ENCODE results near the gene ZNF423.

ZNF423 gene

DNA sequence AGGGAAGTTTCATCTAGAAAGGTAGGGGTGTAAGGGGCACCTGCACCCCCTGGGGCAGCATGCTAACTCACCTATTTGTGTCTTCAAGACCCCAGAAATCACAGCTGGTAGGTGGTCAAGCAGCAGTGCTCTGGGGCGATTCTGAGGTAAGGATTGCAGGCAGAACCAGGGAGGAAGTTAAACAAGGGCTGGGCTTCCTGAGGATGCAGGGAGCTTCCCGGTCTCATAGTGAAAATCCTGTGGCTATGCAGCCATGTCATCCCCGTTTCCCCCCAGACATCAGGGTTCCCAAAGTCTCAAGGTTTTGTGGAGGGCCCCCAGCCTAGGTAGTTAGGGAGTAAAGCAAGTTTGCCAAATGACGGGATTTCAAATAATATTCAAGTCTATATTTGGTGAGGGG, 403.8 kb downstream of the ZNF423 start:
- H3K36me3 ChIP-seq (ENCODE audit: control insufficient read depth, insufficient read depth, low read length): no peaks in the 10 kb centered on the region

DNA sequence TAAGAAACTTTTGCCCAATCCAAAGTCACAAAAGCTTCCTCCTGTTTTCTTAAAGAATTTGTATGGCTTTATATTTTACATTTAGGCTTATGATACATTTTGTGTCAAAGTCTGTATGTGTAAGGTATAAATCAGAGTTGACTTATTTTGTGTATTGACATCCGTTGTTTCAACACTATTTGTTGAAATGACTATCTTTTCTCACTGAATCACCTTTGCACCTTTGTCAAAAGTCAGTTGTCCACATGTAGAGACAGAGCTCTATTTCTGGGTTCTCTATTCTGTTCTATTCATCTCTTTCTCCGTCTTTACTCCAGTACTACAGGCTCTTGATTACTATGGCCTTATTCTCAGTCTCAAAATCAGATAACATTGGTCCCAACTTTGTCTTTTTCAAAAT, 409.1 kb downstream of the ZNF423 start:
- no peak overlapping the region for H3K4me3 ChIP-seq (ENCODE audit: low read depth, low read length)
- H3K27me3 ChIP-seq (ENCODE audit: control insufficient read depth, insufficient read depth, low read length): no peaks in the 10 kb centered on the region
- peaks cover 23% of the 10 kb centered on the region for H3K4me1 ChIP-seq (ENCODE audit: control insufficient read depth, insufficient read depth, low read length)
- H3K27ac ChIP-seq (ENCODE audit: low read depth, low read length): no peak overlapping the region
- H3K9ac ChIP-seq (ENCODE audit: low read depth, low read length): no peak overlapping the region
- H3K36me3 ChIP-seq (ENCODE audit: control insufficient read depth, insufficient read depth, low read length): no peaks in the 10 kb centered on the region
- H3K9me3 ChIP-seq (ENCODE audit: control insufficient read depth, insufficient read depth, low read length): no peaks in the 10 kb centered on the region

More for the DNA sequence above, 403.8 kb downstream of the ZNF423 start:
- Histone ChIP-seq H3K27ac (ENCODE audit: low read depth, low read length) (no peak overlapping the region), H3K4me1 (ENCODE audit: control insufficient read depth, insufficient read depth, low read length) (peaks cover 13% of the 10 kb centered on the region), H3K9ac (ENCODE audit: low read depth, low read length) (no peak overlapping the region), H3K4me3 (ENCODE audit: low read depth, low read length) (no peak overlapping the region), H3K9me3 (ENCODE audit: control insufficient read depth, insufficient read depth, low read length) (no peaks in the 10 kb centered on the region), H3K27me3 (ENCODE audit: control insufficient read depth, insufficient read depth, low read length) (no peaks in the 10 kb centered on the region; the same call in 1 of the 2 replicates)

DNA sequence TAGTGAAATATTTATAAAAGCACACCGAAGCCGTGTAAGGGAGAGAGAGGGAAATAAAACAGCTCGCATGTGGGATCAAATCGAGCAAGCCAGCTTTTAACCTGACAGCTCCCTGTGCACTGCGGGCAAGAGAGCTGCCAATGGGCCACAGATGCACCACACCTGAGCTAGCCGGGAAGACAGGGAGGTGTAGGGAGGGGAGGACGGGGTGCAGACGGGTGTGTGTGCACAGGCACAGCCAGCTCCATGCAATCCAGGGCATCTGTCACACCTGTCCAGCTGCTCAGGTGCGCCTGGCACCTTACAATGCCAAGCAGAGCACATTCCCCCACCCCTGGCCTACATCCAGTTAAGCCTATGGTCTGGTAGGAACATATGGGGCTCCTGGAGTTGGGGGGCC, 412.3 kb downstream of the ZNF423 start:
- Histone ChIP-seq H3K9me3 (ENCODE audit: control insufficient read depth, insufficient read depth, low read length) (no peaks in the 10 kb centered on the region), H3K4me1 (ENCODE audit: control insufficient read depth, insufficient read depth, low read length) (peaks cover 35% of the 10 kb centered on the region), H3K36me3 (ENCODE audit: control insufficient read depth, insufficient read depth, low read length) (no peaks in the 10 kb centered on the region), H3K27me3 (ENCODE audit: control insufficient read depth, insufficient read depth, low read length) (no peaks in the 10 kb centered on the region), H3K27ac (ENCODE audit: low read depth, low read length) (no peak overlapping the region), H3K9ac (ENCODE audit: low read depth, low read length) (no peak overlapping the region), H3K4me3 (ENCODE audit: low read depth, low read length) (no peak overlapping the region)

DNA sequence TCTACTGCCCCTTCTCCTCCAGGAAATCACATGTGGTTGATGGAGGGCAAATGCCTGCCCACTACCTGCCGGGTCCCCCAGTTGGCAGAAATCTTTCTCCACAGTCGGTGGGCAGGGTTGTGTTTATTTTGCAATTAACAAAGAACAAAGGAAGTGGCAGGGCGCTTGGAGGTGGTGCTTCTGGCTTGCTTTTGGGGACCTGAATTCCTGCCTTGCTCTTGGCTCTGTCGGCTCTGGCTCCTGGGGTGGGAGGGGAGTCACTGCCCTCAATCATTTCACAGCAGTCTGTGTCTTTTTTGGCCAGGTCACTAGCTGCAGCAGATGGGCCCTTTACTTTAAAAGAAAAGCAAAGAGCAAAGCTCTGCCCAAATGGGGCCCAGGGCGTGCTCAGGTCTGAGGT, 413.1 kb downstream of the ZNF423 start:
- peaks cover 35% of the 10 kb centered on the region for H3K4me1 ChIP-seq (ENCODE audit: control insufficient read depth, insufficient read depth, low read length)
- no peaks in the 10 kb centered on the region for H3K36me3 ChIP-seq (ENCODE audit: control insufficient read depth, insufficient read depth, low read length)
- no peak overlapping the region for H3K9ac ChIP-seq (ENCODE audit: low read depth, low read length)
- no peaks in the 10 kb centered on the region for H3K27me3 ChIP-seq (ENCODE audit: control insufficient read depth, insufficient read depth, low read length)
- H3K9me3 ChIP-seq (ENCODE audit: control insufficient read depth, insufficient read depth, low read length): no peaks in the 10 kb centered on the region
- no peak overlapping the region for H3K4me3 ChIP-seq (ENCODE audit: low read depth, low read length)
- H3K27ac ChIP-seq (ENCODE audit: low read depth, low read length): no peak overlapping the region

DNA sequence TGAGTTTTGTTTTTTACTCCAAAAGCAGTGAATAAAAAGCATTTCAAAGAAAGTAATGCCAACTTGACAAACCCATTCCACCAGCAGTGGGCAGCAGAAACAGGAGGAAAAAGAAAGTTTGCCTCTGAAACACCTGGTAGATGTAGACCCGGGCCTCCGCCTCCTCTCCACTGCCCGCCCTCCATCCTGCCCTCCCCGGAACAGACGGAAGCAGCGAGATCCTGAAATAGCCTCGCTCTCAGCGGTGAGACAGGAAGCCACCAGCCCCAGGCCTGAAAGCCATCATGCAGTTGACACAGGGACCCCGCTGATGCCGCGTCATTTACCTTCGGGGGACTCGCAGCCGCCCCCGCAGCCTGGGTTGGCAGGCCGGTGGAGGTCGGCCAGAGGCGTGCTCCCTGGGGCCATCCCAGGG, 414.5 kb downstream of the ZNF423 start:
- Histone ChIP-seq H3K4me3 (ENCODE audit: low read depth, low read length) (no peak overlapping the region), H3K27ac (ENCODE audit: low read depth, low read length) (no peak overlapping the region), H3K9ac (ENCODE audit: low read depth, low read length) (no peak overlapping the region), H3K27me3 (ENCODE audit: control insufficient read depth, insufficient read depth, low read length) (no peaks in the 10 kb centered on the region), H3K36me3 (ENCODE audit: control insufficient read depth, insufficient read depth, low read length) (no peaks in the 10 kb centered on the region), H3K4me1 (ENCODE audit: control insufficient read depth, insufficient read depth, low read length) (peaks cover 35% of the 10 kb centered on the region), H3K9me3 (ENCODE audit: control insufficient read depth, insufficient read depth, low read length) (no peaks in the 10 kb centered on the region)

DNA sequence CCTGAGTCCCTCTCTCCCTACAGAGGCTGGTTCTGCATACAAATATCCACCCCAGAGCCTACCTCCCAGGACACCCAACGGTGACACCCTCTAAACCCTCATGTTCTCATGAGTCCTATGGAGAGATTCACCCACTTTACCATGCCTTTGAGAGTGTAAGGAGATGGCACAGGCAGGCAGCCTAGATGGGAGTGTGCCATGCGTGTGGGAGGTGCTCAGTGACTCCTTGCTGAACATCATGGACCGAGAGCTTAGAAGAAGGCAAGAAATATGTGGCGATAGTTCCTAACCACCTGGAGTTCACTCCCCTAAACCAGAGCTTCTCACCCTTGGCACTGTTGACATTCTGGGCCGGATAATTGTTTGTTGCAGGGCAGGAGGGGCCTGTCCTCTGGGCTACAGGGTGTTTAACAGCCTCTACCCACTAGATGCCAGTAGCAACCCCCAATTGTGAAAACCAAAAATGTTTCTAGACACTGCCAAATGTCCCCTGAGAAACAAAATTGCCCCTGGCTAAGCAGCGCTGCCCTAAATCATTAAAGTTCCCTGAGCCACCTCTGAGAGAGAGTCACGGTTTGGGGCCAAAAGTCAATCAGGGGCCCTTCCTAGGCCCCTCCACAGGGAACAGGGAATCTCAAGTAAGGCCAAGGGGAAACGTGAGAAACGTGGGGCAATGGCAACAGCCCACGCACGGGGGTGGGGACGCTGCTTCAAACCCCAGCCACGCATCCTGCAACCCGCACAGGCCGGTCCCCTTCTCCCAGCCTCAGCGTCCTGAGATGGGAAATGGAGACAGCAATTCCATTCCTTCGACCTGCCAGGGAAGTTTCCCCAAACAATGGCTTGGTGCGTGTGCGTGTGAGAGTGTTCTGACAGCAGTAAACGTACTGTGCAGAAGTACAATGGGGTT, 415.5 kb downstream of the ZNF423 start:
- Histone ChIP-seq H3K27me3 (ENCODE audit: control insufficient read depth, insufficient read depth, low read length) (no peaks in the 10 kb centered on the region), H3K4me1 (ENCODE audit: control insufficient read depth, insufficient read depth, low read length) (peaks cover 32% of the 10 kb centered on the region), H3K36me3 (ENCODE audit: control insufficient read depth, insufficient read depth, low read length) (no peaks in the 10 kb centered on the region), H3K27ac (ENCODE audit: low read depth, low read length) (no peak overlapping the region), H3K4me3 (ENCODE audit: low read depth, low read length) (no peak overlapping the region), H3K9ac (ENCODE audit: low read depth, low read length) (no peak overlapping the region), H3K9me3 (ENCODE audit: control insufficient read depth, insufficient read depth, low read length) (no peaks in the 10 kb centered on the region)

DNA sequence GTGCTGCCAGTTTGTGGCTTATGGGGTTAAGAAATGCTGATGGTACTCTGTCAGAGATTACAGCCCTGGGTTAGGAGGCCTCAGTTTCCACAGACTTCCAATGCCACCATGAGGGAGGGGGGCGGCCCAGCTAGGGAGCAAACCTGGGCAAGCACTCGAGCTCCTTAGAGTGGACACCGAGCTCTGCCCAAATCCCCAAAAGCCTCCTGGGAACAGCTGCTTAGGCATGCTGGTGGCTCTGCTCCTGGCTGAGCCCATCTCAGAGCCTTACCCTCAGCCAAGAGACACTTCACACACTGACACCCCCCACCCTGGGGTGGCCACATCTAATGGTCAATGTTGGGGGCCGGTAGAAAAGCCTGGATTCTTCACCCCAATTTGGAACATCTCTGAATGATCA, 416.2 kb downstream of the ZNF423 start:
- Histone ChIP-seq H3K36me3 (ENCODE audit: control insufficient read depth, insufficient read depth, low read length) (no peaks in the 10 kb centered on the region), H3K4me1 (ENCODE audit: control insufficient read depth, insufficient read depth, low read length) (peaks cover 28% of the 10 kb centered on the region), H3K4me3 (ENCODE audit: low read depth, low read length) (no peak overlapping the region), H3K27ac (ENCODE audit: low read depth, low read length) (no peak overlapping the region), H3K27me3 (ENCODE audit: control insufficient read depth, insufficient read depth, low read length) (no peaks in the 10 kb centered on the region), H3K9me3 (ENCODE audit: control insufficient read depth, insufficient read depth, low read length) (no peaks in the 10 kb centered on the region), H3K9ac (ENCODE audit: low read depth, low read length) (no peak overlapping the region)

DNA sequence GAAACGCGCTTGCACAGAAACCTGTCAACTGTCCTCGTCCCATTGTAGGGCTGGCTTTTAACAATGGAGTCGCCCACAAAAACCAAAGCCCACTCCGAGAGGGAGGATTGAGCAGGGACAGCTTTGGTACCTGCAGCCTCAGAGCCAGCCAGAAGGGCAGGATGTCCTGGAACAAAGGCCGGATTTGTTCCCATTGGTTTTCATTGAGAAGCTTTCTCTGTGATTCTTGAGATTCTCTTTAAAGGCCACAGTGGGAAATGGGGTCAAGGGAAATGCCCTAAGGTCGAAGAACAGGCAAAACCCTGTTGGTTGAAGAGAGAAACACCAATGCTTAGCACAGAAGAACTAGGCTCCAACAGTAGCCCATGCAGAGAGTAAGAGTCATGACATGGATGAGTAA, 416.9 kb downstream of the ZNF423 start:
- Histone ChIP-seq H3K9ac (ENCODE audit: low read depth, low read length) (no peak overlapping the region), H3K27me3 (ENCODE audit: control insufficient read depth, insufficient read depth, low read length) (no peaks in the 10 kb centered on the region), H3K4me3 (ENCODE audit: low read depth, low read length) (no peak overlapping the region), H3K9me3 (ENCODE audit: control insufficient read depth, insufficient read depth, low read length) (no peaks in the 10 kb centered on the region), H3K4me1 (ENCODE audit: control insufficient read depth, insufficient read depth, low read length) (peaks cover 27% of the 10 kb centered on the region), H3K36me3 (ENCODE audit: control insufficient read depth, insufficient read depth, low read length) (no peaks in the 10 kb centered on the region), H3K27ac (ENCODE audit: low read depth, low read length) (no peak overlapping the region)

Data from HUES48 (cell line).